ENCODE measurements around the gene LIPC.

The LIPC gene

GRCh38 chr15:58541410-58542087 lies 109.8 kb downstream of the LIPC start:
- no peak overlapping the region for H3K27ac ChIP-seq (ENCODE audit: low read depth, low read length)
- H3K9me3 ChIP-seq (ENCODE audit: control insufficient read depth, insufficient read depth, low read depth, low read length) = no peaks in the 10 kb centered on the region
- no peak overlapping the region for H3K9ac ChIP-seq (ENCODE audit: low read length)

DNA sequence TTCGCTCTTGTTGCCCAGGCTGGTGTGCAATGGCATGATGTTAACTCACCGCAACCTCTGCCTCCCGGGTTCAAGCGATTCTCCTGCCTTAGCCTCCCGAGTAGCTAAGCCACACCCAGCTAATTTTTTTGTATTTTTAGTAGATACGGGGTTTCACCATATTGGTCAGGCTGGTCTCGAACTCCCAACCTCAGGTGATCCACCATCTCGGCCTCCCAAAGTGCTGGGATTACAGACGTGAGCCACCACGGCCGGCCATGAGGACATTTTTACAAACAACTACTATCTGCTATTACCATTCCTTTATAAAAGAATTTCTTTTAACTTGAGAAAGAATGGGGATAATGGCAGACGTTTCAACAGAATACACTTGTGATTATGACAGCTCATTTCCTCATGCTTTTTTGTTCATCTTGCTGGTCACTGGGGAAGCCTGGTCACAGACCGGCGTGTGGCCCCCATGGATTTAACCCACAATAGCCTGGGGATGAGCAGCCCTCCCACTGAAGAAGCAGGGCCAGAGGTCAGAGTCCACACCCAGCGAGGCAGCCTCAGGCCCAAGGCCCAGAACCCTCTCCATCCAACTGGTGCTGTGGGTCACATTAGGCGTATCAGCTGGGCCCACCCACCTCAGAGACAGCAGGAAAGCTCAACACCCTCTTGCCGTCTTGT lies 112.0 kb downstream of the LIPC start:
- H3K36me3 ChIP-seq (ENCODE audit: control insufficient read depth, insufficient read depth, low read length) = no peaks in the 10 kb centered on the region
- no peaks in the 10 kb centered on the region for H3K9me3 ChIP-seq (ENCODE audit: control insufficient read depth, insufficient read depth, low read depth, low read length)
- no peak overlapping the region for H3K27ac ChIP-seq (ENCODE audit: low read depth, low read length)
- no peaks in the 10 kb centered on the region for H3K27me3 ChIP-seq (ENCODE audit: control insufficient read depth, insufficient read depth, low read length)
- H3K4me1 ChIP-seq (ENCODE audit: control insufficient read depth, insufficient read depth, low read length) = no peaks in the 10 kb centered on the region; the same call in 1 of the 2 replicates
- H3K4me3 ChIP-seq (ENCODE audit: low read depth, low read length) = no peak overlapping the region
- no peak overlapping the region for H3K9ac ChIP-seq (ENCODE audit: low read length)

More at GRCh38 chr15:58541410-58542087, 109.8 kb downstream of the LIPC start:
- Histone ChIP-seq H3K4me1 (ENCODE audit: control insufficient read depth, insufficient read depth, low read length) (no peaks in the 10 kb centered on the region; the same call in 1 of the 2 replicates), H3K4me3 (ENCODE audit: low read depth, low read length) (no peak overlapping the region), H3K36me3 (ENCODE audit: control insufficient read depth, insufficient read depth, low read length) (no peaks in the 10 kb centered on the region), H3K27me3 (ENCODE audit: control insufficient read depth, insufficient read depth, low read length) (no peaks in the 10 kb centered on the region)

GRCh38 chr15:58544756-58545155 lies 113.0 kb downstream of the LIPC start:
- H3K27ac ChIP-seq (ENCODE audit: low read depth, low read length) = no peak overlapping the region
- H3K36me3 ChIP-seq (ENCODE audit: control insufficient read depth, insufficient read depth, low read length) = no peaks in the 10 kb centered on the region

DNA sequence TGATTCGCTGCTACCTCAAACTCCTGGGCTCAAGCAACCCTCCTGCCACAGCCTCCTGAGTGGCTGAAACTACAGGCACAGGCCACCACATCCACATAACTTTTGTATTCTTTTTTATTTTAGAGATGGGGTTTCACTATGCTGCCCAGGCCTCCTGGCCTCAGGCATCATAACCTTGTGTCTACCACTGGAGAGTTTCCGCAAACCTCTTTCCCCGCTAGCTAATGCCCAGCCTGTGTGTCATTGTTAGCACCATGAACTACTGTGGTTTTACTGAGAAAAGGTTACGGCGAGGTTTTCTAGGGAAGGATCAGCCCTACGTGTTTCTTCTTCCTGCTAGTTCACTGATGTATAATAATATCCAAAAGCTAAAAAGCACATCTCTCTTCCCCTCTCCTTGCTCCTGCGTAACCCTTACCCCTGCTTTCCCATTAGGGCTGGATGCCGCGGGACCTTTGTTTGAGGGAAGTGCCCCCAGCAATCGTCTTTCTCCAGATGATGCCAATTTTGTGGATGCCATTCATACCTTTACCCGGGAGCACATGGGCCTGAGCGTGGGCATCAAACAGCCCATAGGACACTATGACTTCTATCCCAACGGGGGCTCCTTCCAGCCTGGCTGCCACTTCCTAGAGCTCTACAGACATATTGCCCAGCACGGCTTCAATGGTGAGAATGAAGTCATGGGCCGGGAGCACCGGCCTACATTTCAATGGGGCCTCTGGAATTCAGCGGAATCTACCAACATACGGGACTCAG lies 113.7 kb downstream of the LIPC start:
- Histone ChIP-seq H3K9ac (ENCODE audit: low read length) (no peak overlapping the region), H3K4me3 (ENCODE audit: low read depth, low read length) (no peak overlapping the region), H3K4me1 (ENCODE audit: control insufficient read depth, insufficient read depth, low read length) (no peaks in the 10 kb centered on the region; the same call in 1 of the 2 replicates), H3K27me3 (ENCODE audit: control insufficient read depth, insufficient read depth, low read length) (no peaks in the 10 kb centered on the region), H3K27ac (ENCODE audit: low read depth, low read length) (no peak overlapping the region), H3K9me3 (ENCODE audit: control insufficient read depth, insufficient read depth, low read depth, low read length) (no peaks in the 10 kb centered on the region), H3K36me3 (ENCODE audit: control insufficient read depth, insufficient read depth, low read length) (no peaks in the 10 kb centered on the region)

More at GRCh38 chr15:58544756-58545155, 113.0 kb downstream of the LIPC start:
- Histone ChIP-seq H3K9ac (ENCODE audit: low read length) (no peak overlapping the region), H3K9me3 (ENCODE audit: control insufficient read depth, insufficient read depth, low read depth, low read length) (no peaks in the 10 kb centered on the region), H3K27me3 (ENCODE audit: control insufficient read depth, insufficient read depth, low read length) (no peaks in the 10 kb centered on the region), H3K4me3 (ENCODE audit: low read depth, low read length) (no peak overlapping the region), H3K4me1 (ENCODE audit: control insufficient read depth, insufficient read depth, low read length) (no peaks in the 10 kb centered on the region; the same call in 1 of the 2 replicates)

DNA sequence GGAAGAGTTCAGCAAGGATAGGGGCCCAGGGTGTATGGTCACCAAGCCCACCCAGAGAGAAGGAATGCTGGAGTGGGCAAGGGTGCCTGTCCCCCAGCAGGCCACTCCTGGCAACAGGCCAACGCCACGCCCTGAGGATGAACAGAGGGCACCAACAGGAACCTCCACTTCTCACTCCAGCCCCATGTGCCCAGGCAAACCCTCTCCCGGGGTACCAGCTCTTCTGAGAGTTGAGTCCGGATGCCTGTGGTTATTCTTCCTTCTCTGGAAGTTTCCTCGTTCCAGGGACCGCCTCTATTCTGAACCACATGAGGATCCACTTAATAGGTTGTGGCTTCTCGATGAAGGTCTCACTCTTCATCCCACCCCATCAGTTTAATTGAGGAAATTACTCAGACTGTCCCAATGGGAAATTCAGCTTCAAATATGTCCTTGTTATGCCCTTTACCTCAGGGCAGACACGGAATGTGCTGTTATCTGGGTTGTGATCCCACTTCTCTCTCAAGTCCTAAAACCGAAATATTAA lies 114.3 kb downstream of the LIPC start:
- no peak overlapping the region for H3K4me3 ChIP-seq (ENCODE audit: low read depth, low read length)
- H3K36me3 ChIP-seq (ENCODE audit: control insufficient read depth, insufficient read depth, low read length) = no peaks in the 10 kb centered on the region
- no peak overlapping the region for H3K9ac ChIP-seq (ENCODE audit: low read length)
- no peak overlapping the region for H3K27ac ChIP-seq (ENCODE audit: low read depth, low read length)
- no peaks in the 10 kb centered on the region; the same call in 1 of the 2 replicates for H3K4me1 ChIP-seq (ENCODE audit: control insufficient read depth, insufficient read depth, low read length)
- no peaks in the 10 kb centered on the region for H3K9me3 ChIP-seq (ENCODE audit: control insufficient read depth, insufficient read depth, low read depth, low read length)
- H3K27me3 ChIP-seq (ENCODE audit: control insufficient read depth, insufficient read depth, low read length) = no peaks in the 10 kb centered on the region

DNA sequence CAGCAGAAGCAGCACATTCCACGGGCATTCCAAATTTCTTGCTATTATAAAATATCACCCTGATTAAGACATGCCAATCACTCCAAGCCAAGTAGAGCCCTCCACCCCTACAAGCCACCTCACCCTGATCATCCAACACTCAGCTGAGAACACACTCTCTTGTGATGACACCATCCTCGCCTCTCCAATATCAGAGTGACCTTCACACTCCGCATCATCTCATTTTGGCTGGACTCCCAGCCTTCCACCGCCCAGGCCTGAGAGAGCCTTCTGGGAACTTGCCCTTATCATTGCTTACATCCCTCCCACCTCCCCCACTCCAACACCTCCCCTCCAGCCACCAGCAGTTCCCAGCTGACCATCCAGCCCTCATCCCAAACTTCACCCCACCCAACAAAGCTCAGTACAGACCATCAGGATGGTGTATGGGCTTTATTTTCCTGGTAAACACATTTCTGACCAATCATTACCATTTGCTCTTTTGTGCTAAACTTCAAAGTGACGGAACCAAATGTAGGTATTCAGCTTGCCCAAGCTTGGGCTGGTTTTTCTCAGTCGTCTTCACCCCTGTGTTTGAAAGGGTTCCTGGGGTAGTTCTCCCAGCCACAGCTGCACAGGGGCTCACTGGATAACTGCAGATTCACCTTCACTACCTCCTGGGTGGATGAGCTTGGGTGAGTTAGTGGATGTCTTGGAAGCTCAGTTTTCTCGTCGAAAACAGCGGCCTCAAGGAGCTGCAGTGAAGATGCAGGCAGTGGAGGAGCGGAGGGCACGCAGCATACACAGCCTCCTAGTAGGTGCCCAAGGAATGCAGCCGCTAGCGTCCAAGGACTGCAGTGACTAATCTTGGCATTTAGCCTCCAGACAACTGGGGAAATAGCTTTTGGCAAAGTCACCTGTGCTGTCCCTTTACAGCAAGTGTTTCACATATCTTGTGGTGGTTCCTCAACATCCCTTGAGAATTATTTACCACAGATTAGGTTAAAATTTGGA lies 115.1 kb downstream of the LIPC start:
- Histone ChIP-seq H3K27ac (ENCODE audit: low read depth, low read length) (no peak overlapping the region), H3K9ac (ENCODE audit: low read length) (no peak overlapping the region), H3K27me3 (ENCODE audit: control insufficient read depth, insufficient read depth, low read length) (no peaks in the 10 kb centered on the region), H3K9me3 (ENCODE audit: control insufficient read depth, insufficient read depth, low read depth, low read length) (no peaks in the 10 kb centered on the region), H3K36me3 (ENCODE audit: control insufficient read depth, insufficient read depth, low read length) (no peaks in the 10 kb centered on the region), H3K4me3 (ENCODE audit: low read depth, low read length) (no peak overlapping the region), H3K4me1 (ENCODE audit: control insufficient read depth, insufficient read depth, low read length) (peaks cover 2% of the 10 kb centered on the region)

DNA sequence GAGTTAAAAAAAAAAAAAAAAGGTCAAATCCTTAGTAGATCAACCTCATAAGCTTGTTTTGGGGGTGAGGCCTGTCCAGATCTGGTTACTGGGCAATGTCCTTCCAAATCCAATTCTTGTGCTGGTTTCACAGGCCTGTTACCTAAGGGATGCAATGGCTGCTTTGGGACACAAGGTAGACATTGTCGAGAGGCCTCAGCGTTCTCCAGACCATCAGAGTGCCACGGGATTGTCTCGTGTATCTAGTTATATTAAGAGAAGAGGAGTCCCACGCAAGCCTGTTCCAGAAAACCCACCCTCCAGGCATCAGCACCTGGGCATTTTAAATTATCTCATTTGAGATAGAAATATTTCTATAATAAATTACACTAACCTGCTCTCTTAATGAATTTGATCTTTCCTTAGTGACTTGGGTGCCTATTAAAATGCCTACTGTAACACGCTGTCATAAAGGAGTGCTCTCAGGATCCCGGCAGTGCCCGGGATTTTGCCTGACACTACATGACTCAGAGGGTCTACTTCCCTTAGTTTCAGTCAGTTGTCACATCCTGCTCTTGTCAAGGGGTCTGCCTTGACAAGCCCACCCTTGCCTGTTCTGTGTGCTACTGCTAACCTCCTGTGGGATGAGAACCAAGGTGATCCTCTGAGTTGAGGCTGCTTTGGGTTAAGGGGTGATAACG lies 116.0 kb downstream of the LIPC start:
- Histone ChIP-seq H3K27me3 (ENCODE audit: control insufficient read depth, insufficient read depth, low read length) (no peaks in the 10 kb centered on the region), H3K36me3 (ENCODE audit: control insufficient read depth, insufficient read depth, low read length) (no peaks in the 10 kb centered on the region), H3K9ac (ENCODE audit: low read length) (no peak overlapping the region), H3K9me3 (ENCODE audit: control insufficient read depth, insufficient read depth, low read depth, low read length) (no peaks in the 10 kb centered on the region), H3K4me3 (ENCODE audit: low read depth, low read length) (no peak overlapping the region), H3K27ac (ENCODE audit: low read depth, low read length) (no peak overlapping the region), H3K4me1 (ENCODE audit: control insufficient read depth, insufficient read depth, low read length) (peaks cover 10% of the 10 kb centered on the region)

DNA sequence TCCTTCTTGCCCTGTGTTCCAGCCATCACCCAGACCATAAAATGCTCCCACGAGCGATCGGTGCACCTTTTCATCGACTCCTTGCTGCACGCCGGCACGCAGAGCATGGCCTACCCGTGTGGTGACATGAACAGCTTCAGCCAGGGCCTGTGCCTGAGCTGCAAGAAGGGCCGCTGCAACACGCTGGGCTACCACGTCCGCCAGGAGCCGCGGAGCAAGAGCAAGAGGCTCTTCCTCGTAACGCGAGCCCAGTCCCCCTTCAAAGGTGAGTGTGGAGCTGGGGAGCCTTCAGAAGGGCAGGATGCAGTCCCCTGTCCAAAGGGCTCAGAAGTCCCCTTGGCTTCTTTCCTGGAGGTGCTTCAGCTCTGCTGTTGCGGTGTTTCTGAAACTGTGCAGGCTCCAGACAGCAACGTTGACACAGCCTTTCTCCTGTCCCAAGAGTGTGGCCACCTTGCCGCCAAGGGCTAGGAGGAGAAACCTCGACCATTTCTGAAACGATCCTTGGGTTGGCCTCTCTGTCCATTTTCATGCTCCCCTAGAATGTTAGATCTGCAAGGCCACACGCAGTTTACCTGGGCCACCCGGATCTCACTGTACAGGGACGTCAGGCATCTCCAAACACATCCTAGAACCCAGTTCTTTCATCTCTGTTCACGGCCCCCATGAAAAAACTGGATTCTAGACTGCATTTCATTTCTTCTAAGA lies 116.7 kb downstream of the LIPC start:
- Histone ChIP-seq H3K36me3 (ENCODE audit: control insufficient read depth, insufficient read depth, low read length) (no peaks in the 10 kb centered on the region), H3K9ac (ENCODE audit: low read length) (no peak overlapping the region), H3K4me1 (ENCODE audit: control insufficient read depth, insufficient read depth, low read length) (peaks cover 11% of the 10 kb centered on the region), H3K27ac (ENCODE audit: low read depth, low read length) (no peak overlapping the region), H3K27me3 (ENCODE audit: control insufficient read depth, insufficient read depth, low read length) (no peaks in the 10 kb centered on the region), H3K9me3 (ENCODE audit: control insufficient read depth, insufficient read depth, low read depth, low read length) (no peaks in the 10 kb centered on the region), H3K4me3 (ENCODE audit: low read depth, low read length) (no peak overlapping the region)

DNA sequence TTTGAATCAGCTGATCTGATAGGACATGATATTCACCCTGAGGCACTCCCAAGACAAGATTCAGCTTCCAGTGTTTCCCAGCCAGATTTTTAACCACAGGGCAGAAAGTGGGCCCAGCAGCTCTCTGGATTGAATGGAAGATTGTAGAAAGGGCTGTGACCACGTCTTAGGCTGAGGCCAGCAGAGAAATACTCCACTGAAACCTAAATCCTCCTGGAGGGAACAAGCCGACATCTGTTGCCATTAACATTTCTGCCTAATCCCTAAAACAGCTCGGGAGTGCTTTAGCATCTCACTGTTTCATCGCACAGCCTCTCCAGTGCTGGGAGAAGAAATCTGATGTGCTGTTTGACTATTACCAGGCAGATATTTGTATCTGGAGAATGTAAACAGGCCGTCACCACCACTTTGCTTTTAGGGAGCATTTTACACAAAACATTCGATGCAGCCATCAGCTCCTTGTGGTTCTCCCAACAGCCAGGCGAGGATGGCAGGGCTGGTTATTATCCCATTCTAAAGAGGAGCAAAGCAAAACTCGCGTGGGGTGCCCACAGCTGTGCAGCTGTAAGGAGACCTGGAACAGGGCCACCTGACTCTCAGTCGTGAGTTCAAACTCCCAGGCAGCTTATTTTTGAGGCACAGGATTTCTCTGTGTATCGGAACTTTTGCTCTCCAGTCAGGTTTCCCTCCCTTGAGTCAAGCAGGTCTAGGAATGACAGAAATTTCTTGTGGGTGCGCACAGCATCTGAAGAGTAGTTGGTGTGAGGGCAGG lies 117.4 kb downstream of the LIPC start:
- Histone ChIP-seq H3K9ac (ENCODE audit: low read length) (no peak overlapping the region), H3K4me3 (ENCODE audit: low read depth, low read length) (no peak overlapping the region), H3K27ac (ENCODE audit: low read depth, low read length) (no peak overlapping the region), H3K9me3 (ENCODE audit: control insufficient read depth, insufficient read depth, low read depth, low read length) (no peaks in the 10 kb centered on the region), H3K4me1 (ENCODE audit: control insufficient read depth, insufficient read depth, low read length) (peaks cover 11% of the 10 kb centered on the region), H3K27me3 (ENCODE audit: control insufficient read depth, insufficient read depth, low read length) (no peaks in the 10 kb centered on the region), H3K36me3 (ENCODE audit: control insufficient read depth, insufficient read depth, low read length) (no peaks in the 10 kb centered on the region)

All from HUES6 (cell line).